ENCODE results near the gene MAPK12.

DNA sequence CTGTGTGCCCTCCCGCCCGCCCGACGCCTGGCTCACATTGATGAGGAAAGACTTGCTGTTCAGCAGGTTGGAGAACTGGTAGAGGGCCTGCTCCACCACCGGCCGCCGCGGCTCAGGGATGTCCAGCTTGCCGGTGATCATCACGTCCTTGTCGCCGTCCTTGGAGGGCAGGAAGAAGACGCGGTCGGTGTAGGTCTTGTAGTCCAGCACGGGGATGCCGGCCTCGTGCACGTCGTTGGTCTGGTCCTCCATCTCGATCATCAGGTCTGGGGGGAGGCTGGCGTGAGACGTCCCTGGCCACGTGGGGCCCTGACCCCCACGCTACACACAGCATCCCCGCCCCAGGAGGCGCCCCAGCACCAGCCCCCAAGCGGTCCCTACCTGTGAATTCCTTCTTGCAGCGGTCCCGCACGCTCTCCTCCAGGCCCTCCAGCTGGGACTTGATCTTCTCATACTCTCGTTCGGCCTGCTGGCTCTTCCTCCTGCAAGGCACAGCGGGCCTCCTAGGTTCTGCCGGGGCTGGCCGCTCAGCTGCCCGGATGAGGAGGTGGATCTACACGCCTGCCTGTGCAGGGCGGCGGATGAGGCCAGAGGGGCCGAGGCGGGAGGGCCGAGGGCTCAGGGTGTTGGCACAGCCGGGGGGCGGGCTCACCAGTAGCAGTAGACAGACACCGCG lies 19.4 kb upstream of the MAPK12 start:
- TF ChIP-seq, protein P1, sequence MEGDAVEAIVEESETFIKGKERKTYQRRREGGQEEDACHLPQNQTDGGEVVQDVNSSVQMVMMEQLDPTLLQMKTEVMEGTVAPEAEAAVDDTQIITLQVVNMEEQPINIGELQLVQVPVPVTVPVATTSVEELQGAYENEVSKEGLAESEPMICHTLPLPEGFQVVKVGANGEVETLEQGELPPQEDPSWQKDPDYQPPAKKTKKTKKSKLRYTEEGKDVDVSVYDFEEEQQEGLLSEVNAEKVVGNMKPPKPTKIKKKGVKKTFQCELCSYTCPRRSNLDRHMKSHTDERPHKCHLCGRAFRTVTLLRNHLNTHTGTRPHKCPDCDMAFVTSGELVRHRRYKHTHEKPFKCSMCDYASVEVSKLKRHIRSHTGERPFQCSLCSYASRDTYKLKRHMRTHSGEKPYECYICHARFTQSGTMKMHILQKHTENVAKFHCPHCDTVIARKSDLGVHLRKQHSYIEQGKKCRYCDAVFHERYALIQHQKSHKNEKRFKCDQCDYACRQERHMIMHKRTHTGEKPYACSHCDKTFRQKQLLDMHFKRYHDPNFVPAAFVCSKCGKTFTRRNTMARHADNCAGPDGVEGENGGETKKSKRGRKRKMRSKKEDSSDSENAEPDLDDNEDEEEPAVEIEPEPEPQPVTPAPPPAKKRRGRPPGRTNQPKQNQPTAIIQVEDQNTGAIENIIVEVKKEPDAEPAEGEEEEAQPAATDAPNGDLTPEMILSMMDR (IDR thresholded peaks at IDR 0.05; ENCODE audit: control extremely low read depth in 1 of 3, insufficient read depth in 1 of 3, low read depth in 1 of 3, low read length in 3 of 3), result no peak
- TF ChIP-seq, protein P2, sequence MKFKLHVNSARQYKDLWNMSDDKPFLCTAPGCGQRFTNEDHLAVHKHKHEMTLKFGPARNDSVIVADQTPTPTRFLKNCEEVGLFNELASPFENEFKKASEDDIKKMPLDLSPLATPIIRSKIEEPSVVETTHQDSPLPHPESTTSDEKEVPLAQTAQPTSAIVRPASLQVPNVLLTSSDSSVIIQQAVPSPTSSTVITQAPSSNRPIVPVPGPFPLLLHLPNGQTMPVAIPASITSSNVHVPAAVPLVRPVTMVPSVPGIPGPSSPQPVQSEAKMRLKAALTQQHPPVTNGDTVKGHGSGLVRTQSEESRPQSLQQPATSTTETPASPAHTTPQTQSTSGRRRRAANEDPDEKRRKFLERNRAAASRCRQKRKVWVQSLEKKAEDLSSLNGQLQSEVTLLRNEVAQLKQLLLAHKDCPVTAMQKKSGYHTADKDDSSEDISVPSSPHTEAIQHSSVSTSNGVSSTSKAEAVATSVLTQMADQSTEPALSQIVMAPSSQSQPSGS (IDR thresholded peaks at IDR 0.05; ENCODE audit: low read length), result no peak
- no peak for TF ChIP-seq GTF2F1 (IDR thresholded peaks at IDR 0.05; ENCODE audit: borderline replicate concordance, low read depth, low read length)
- TF ChIP-seq SIRT6 (IDR thresholded peaks at IDR 0.05; ENCODE audit: low read length), result no peak

All from H1 (cell line).